ENCODE results near the gene NLK. TPM values are rescaled to one million over a fixed set of nuclear protein-coding genes. Genes with fewer than 3 reads are reported as not detected.

Gene NLK
- total RNA-seq, 1 donor from 2014 or later, result 17.5 TPM

DNA sequence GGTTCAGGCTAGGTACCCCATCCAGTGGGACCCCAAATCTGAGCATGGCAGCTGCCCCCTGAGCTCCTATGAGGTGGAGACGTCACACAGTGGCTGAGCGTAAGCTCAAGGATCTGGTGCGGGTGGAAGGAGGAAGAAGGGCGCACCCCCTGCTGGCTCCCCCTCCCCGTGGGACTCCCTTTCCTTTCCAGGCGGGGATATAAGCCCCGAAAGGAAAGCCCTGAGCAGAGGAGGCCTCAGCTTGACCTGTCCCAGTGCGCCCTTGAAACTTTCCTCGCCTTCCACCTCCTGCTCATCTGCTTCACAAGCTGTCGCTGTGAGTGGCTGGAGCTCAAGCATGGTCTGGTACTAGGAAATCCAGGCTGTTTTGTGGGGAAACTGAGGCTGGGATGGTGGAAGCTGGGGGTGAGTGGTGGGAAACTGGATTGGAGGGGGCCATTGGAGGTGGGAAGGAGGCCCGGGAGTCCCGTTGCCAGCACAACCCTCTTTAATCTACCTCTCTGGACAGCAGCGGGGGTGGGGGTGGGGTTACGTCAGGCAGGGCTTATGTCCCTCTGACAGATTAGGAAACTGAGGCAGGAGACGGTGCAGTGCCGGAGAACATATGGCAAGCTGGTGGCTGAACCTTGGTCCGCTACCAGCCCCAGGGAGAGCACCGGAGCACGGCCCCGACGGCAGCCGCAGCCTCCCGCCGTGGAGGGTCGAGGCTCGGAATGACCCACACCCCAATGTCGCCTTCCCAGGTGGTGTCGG, 184.3 kb downstream of the NLK start:
- Mint-ChIP-seq H3K27ac (ENCODE audit: unreplicated experiment) (no peak overlapping the region), H3K27me3 (ENCODE audit: unreplicated experiment) (no peaks in the 10 kb centered on the region), H3K4me1 (ENCODE audit: unreplicated experiment) (peaks cover 11% of the 10 kb centered on the region), H3K4me3 (ENCODE audit: unreplicated experiment) (peak overlapping the region; percentile 85), H3K36me3 (ENCODE audit: unreplicated experiment) (no peaks in the 10 kb centered on the region), H3K9me3 (ENCODE audit: unreplicated experiment) (no peaks in the 10 kb centered on the region)
- no peak for DNase-seq (ENCODE audit: extremely low spot score, unreplicated experiment)
- TF ChIP-seq, protein P1, sequence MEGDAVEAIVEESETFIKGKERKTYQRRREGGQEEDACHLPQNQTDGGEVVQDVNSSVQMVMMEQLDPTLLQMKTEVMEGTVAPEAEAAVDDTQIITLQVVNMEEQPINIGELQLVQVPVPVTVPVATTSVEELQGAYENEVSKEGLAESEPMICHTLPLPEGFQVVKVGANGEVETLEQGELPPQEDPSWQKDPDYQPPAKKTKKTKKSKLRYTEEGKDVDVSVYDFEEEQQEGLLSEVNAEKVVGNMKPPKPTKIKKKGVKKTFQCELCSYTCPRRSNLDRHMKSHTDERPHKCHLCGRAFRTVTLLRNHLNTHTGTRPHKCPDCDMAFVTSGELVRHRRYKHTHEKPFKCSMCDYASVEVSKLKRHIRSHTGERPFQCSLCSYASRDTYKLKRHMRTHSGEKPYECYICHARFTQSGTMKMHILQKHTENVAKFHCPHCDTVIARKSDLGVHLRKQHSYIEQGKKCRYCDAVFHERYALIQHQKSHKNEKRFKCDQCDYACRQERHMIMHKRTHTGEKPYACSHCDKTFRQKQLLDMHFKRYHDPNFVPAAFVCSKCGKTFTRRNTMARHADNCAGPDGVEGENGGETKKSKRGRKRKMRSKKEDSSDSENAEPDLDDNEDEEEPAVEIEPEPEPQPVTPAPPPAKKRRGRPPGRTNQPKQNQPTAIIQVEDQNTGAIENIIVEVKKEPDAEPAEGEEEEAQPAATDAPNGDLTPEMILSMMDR (IDR thresholded peaks at IDR 0.05), result no peak

DNA sequence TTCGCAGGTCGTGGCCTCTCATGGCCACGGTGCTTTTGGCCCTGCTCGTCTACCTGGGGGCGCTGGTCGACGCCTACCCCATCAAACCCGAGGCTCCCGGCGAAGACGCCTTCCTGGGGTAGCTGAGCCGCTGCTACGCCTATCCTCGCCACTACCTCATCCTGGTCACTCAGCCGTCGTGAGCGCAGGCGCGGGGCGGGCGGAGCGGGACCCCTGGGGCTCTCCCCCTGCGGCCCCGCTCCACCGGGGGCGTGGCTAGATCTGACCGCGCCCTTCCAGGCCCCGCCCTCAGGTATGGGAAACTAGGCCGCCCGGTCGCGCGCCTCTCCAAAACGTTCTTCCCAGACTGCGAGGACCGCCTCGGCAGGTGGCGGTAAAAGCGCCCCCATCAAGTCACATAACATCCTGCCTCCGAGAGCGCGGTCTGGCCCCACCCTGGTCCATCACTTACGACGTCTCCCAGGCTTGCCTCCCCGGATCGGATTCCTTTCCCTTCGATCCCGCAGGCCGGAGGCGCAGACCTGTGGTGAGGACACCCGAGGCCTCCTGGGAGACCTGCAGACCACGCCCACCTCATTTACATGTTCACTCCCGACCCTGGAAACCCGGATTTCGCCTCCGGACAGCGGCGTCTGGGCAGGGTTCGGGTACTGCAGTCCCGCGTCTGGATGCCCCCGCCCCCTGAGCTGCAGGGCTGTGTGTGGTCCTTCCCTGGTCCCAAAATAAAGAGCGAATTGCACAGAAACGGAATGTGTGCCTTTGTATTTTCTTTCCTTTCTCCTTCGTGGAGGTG, 185.0 kb downstream of the NLK start:
- peaks cover 11% of the 10 kb centered on the region for H3K4me1 Mint-ChIP-seq (ENCODE audit: unreplicated experiment)
- DNase-seq (ENCODE audit: extremely low spot score, unreplicated experiment), result no peak
- H3K9me3 Mint-ChIP-seq (ENCODE audit: unreplicated experiment), result no peaks in the 10 kb centered on the region
- H3K4me3 Mint-ChIP-seq (ENCODE audit: unreplicated experiment), result peak overlapping the region; percentile 85
- H3K27me3 Mint-ChIP-seq (ENCODE audit: unreplicated experiment), result no peaks in the 10 kb centered on the region
- H3K27ac Mint-ChIP-seq (ENCODE audit: unreplicated experiment), result peak overlapping the region; percentile 69
- TF ChIP-seq, protein P1 (IDR thresholded peaks at IDR 0.05), result no peak
- no peaks in the 10 kb centered on the region for H3K36me3 Mint-ChIP-seq (ENCODE audit: unreplicated experiment)

DNA sequence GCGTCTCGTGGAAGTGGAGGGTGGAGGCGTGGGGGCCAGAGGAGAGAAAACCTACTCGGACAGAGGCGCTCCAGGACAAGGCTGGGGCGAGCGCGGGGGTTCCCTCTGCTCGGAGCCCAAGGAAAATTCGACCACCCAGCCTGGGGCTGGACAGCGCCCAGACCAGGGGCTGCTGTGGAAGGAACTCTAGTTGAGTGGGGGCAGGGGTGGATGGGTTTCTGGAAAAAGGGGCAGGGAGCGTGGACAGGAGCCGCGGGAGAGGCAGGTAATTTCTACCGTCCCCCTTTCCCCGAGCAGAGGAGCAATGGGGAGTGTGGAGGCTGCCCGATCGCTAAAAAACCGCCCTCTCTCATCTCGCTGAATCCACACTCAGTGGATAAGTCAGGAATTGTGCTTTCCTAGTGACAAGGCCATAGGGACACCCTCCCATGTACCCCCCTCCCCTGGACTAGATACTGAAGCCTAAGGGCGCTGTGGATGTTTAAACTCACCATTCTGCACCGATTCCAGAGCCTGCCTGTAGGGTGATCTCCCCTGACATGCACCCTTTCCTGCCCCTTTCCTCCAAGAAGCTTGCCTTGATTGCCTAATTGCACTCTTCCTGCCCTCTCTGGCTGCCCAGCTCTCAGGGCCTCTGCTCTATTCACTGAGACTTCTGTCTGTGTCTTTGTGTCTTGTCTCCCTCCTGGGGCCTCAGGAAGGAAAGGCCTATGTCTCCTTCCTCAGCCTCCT, 185.8 kb downstream of the NLK start:
- Mint-ChIP-seq H3K4me1 (ENCODE audit: unreplicated experiment) (peaks cover 11% of the 10 kb centered on the region), H3K9me3 (ENCODE audit: unreplicated experiment) (no peaks in the 10 kb centered on the region), H3K27me3 (ENCODE audit: unreplicated experiment) (no peaks in the 10 kb centered on the region), H3K4me3 (ENCODE audit: unreplicated experiment) (peak overlapping the region; percentile 85), H3K27ac (ENCODE audit: unreplicated experiment) (no peak overlapping the region), H3K36me3 (ENCODE audit: unreplicated experiment) (no peaks in the 10 kb centered on the region)
- no peak for DNase-seq (ENCODE audit: extremely low spot score, unreplicated experiment)
- TF ChIP-seq, protein P1 (IDR thresholded peaks at IDR 0.05), result peak; percentile 26

DNA sequence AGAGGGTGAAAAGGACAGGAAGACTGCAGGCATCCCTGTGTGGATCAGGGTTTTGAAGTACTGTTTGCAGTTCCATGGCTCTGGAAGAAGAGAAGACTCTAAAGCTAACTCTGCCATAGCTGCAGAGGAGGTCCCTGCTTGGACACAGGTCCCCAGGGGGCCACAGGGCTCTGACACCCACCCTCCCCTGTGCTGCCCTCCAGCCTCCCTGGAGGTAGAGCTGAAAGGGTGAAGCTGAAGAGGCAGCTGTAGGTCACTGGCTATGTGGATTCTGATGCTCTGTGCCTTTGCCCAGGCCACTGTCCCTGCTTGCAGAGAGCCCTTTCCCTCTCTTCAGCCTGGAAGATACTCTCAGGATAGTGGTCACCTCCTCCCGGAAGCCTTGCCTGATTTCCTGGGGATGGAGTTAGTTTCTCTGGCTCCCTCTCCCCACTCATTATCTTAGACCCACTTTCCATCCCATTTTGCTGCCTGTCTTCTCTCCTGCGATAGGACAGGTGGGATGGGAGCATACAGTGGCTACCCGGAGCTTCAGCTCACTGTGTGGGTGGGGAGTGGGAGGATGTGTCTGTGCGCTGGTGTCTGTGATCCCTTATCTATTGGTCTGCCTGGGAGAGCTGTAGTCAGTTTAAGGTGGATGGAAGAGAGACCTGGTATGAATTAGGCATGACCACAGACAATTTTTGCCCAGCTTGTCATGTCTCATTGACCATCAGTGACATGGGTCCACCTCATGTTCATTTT, 186.7 kb downstream of the NLK start:
- no peaks in the 10 kb centered on the region for H3K27me3 Mint-ChIP-seq (ENCODE audit: unreplicated experiment)
- no peak overlapping the region for H3K27ac Mint-ChIP-seq (ENCODE audit: unreplicated experiment)
- DNase-seq (ENCODE audit: extremely low spot score, unreplicated experiment), result no peak
- H3K9me3 Mint-ChIP-seq (ENCODE audit: unreplicated experiment), result no peaks in the 10 kb centered on the region
- TF ChIP-seq, protein P1 (IDR thresholded peaks at IDR 0.05), result no peak
- no peaks in the 10 kb centered on the region for H3K36me3 Mint-ChIP-seq (ENCODE audit: unreplicated experiment)
- H3K4me1 Mint-ChIP-seq (ENCODE audit: unreplicated experiment), result peaks cover 11% of the 10 kb centered on the region
- H3K4me3 Mint-ChIP-seq (ENCODE audit: unreplicated experiment), result no peak overlapping the region
